Common myeloid progenitor, CD34-positive (primary cell): ENCODE measurements around the gene FXN.
"Not testable (repeated sequence)": the region's sequence is repeated elsewhere in the genome, so short reads cannot be mapped to it uniquely, and the experiment has no call there.

Experiments
- CTCF ChIA-PET: fragments of 350-600 bp; sonication (Branson Sonifier 250); formaldehyde crosslinking; loops from one replicate; lab custom pipeline; 2021; ENCODE audit warnings: antibody characterized with exemption; lab: Charles Lee
- POLR2A ChIA-PET: fragments of 350-600 bp; sonication (Branson Sonifier 250); formaldehyde crosslinking; loops from one replicate; lab custom pipeline; 2021; ENCODE audit warnings: antibody characterized with exemption; lab: Charles Lee
- DNase-seq, 3 donors: peaks; one replicate each; pipeline versions ENCODE4 v3.0.0 to v3.0.0-alpha.2; 2013
- H3K27ac ChIP-seq, 2 experiments: 1 replicate in 1 of 2; 2 replicates in 1 of 2; pipeline ENCODE4 v1.7.0; 2013; ENCODE audit warnings: inconsistent platforms in 2 of 2, low read length in 2 of 2, mild to moderate bottlenecking in 2 of 2, low read depth in 1 of 2, moderate library complexity in 1 of 2; ENCODE audit not compliant: severe bottlenecking in 2 of 2, insufficient read depth in 1 of 2, poor library complexity in 1 of 2
- H3K27me3 ChIP-seq, 5 experiments: replicated peaks in 2 of 5; 1 replicate in 3 of 5; 2 replicates in 2 of 5; pipeline versions ENCODE4 v1.6.1 to v1.7.0; 2013; ENCODE audit warnings: low read length in 4 of 5, mild to moderate bottlenecking in 2 of 5, moderate library complexity in 2 of 5, inconsistent platforms in 1 of 5; ENCODE audit not compliant: insufficient read depth in 5 of 5, control insufficient read depth in 4 of 5
- H3K36me3 ChIP-seq, 4 experiments: 1 replicate in 2 of 4; 2 replicates in 2 of 4; pipeline versions ENCODE4 v1.6.1 to v1.7.0; 2013; ENCODE audit warnings: low read length in 3 of 4, control low read depth in 1 of 4, mild to moderate bottlenecking in 1 of 4; ENCODE audit not compliant: control insufficient read depth in 4 of 4, insufficient read depth in 4 of 4
- H3K4me1 ChIP-seq, 4 experiments: 1 replicate in 3 of 4; 2 replicates in 1 of 4; pipeline versions ENCODE4 v1.6.1 to v1.7.1; 2013; ENCODE audit warnings: low read length in 3 of 4, mild to moderate bottlenecking in 3 of 4, control low read depth in 1 of 4, inconsistent platforms in 1 of 4, moderate library complexity in 1 of 4; ENCODE audit not compliant: control insufficient read depth in 4 of 4, insufficient read depth in 4 of 4; ENCODE audit errors: control extremely low read depth in 1 of 4
- H3K4me3 ChIP-seq, 7 experiments: 1 replicate in 4 of 7; 2 replicates in 3 of 7; pipeline versions ENCODE4 v1.5.1 to v1.7.0; 2013; ENCODE audit warnings: mild to moderate bottlenecking in 7 of 7, low read length in 6 of 7, moderate library complexity in 6 of 7, inconsistent platforms in 2 of 7, low read depth in 2 of 7, control low read depth in 1 of 7; ENCODE audit not compliant: insufficient read depth in 4 of 7, control insufficient read depth in 1 of 7; ENCODE audit errors: extremely low read depth in 1 of 7
- H3K9me3 ChIP-seq, 5 experiments: 1 replicate in 4 of 5; 2 replicates in 1 of 5; pipeline versions ENCODE4 v1.6.1 to v1.7.1; 2013; ENCODE audit warnings: low read length in 4 of 5, mild to moderate bottlenecking in 2 of 5, inconsistent platforms in 1 of 5, low read depth in 1 of 5, moderate library complexity in 1 of 5; ENCODE audit not compliant: control insufficient read depth in 4 of 5, insufficient read depth in 2 of 5; ENCODE audit errors: control extremely low read depth in 1 of 5
- WGBS: methylation state at CpG from one replicate; pipeline ENCODE4 v1.1.5; 2013; ENCODE audit not compliant: insufficient coverage; 5-methylcytosine and 5-hydroxymethylcytosine counted together

The FXN gene

GRCh38 chr9:69112646-69113045, 77.1 kb downstream of the FXN start:
- H3K27me3 ChIP-seq, H3K4me1 ChIP-seq, H3K9me3 ChIP-seq, H3K36me3 ChIP-seq, POLR2A ChIA-PET, H3K27ac ChIP-seq, DNase-seq, H3K4me3 ChIP-seq: not testable (repeated sequence)
- CTCF ChIA-PET = interaction anchor here (0.9 kb wide), 1 partner anchor 37 kb away, joined by 3 read pairs; no protein-coding TSS in a partner anchor
- 100% methylated on average over 12 of the region's 17 CpGs for WGBS

- DNase-seq = no peak
- H3K9me3 ChIP-seq = no peaks in the 10 kb centered on the region
- CTCF ChIA-PET = interaction anchor here (1.3 kb wide), 1 partner anchor 42 kb away, joined by 3 read pairs; no protein-coding TSS in a partner anchor
- no peak overlapping the region for H3K27ac ChIP-seq
- H3K4me1 ChIP-seq = peaks cover 0 to 6% (median 3%) of the 10 kb centered on the region in 4 experiments
- H3K4me3 ChIP-seq = no peak overlapping the region
- no peaks in the 10 kb centered on the region for H3K36me3 ChIP-seq
- WGBS = no CpG with 5 or more reads among the region's 1 CpG
- POLR2A ChIA-PET = no interaction called here
- H3K27me3 ChIP-seq = no peaks in the 10 kb centered on the region
Observed at GRCh38 chr9:69115621-69116020, 80.1 kb downstream of the FXN start.

GRCh38 chr9:69118656-69119055, 83.1 kb downstream of the FXN start:
- ChIA-PET CTCF (interaction anchor here (1.4 kb wide), 1 partner anchor 60 kb away, joined by 3 read pairs; no protein-coding TSS in a partner anchor), POLR2A (interaction anchor here (0.7 kb wide), 1 partner anchor 68 kb away, joined by 3 read pairs; no protein-coding TSS in a partner anchor)
- WGBS = 90% methylated on average over 9 of the region's 11 CpGs
- Histone ChIP-seq H3K27ac (no peak overlapping the region), H3K4me3 (no peak overlapping the region), H3K27me3 (no peaks in the 10 kb centered on the region), H3K4me1 (peaks cover 0 to 25% (median 16%) of the 10 kb centered on the region in 4 experiments), H3K36me3 (no peaks in the 10 kb centered on the region), H3K9me3 (no peaks in the 10 kb centered on the region)
- DNase-seq = no peak

GRCh38 chr9:69120380-69121154, 85.0 kb downstream of the FXN start:
- CTCF ChIA-PET = interaction anchor here (0.8 to 2.4 kb wide), 7 partner anchors 10 to 70 kb away, joined by 3 to 9 read pairs (median 3); no protein-coding TSS in a partner anchor
- Histone ChIP-seq H3K9me3 (no peaks in the 10 kb centered on the region), H3K27me3 (no peaks in the 10 kb centered on the region), H3K36me3 (no peaks in the 10 kb centered on the region), H3K4me3 (peak overlapping the region; percentile 81 to 97 (median 86)), H3K4me1 (peaks cover 0 to 25% (median 16%) of the 10 kb centered on the region in 4 experiments), H3K27ac (no peak overlapping the region)
- DNase-seq = peak in 2 of 3 donors; percentile 6 to 24
- 44% methylated on average over 17 of the region's 27 CpGs for WGBS
- POLR2A ChIA-PET = interaction anchor here (1.0 kb wide), 1 partner anchor 127 kb away, joined by 3 read pairs; no protein-coding TSS in a partner anchor

- 0% methylated on average over 48 of the region's 86 CpGs for WGBS
- peak; percentile 66 to 81 (median 67) for DNase-seq
- no peaks in the 10 kb centered on the region for H3K9me3 ChIP-seq
- ChIA-PET CTCF (interaction anchor here (0.8 to 2.4 kb wide), 24 partner anchors 10 to 101 kb away, joined by 3 to 9 read pairs (median 5); no protein-coding TSS in a partner anchor), POLR2A (interaction anchor here (1.0 kb wide), 1 partner anchor 126 kb away, joined by 3 read pairs; no protein-coding TSS in a partner anchor)
- H3K27ac ChIP-seq = peak overlapping the region; percentile 61 to 79
- H3K4me3 ChIP-seq = peak overlapping the region; percentile 81 to 97 (median 86)
- H3K27me3 ChIP-seq = no peaks in the 10 kb centered on the region
- H3K4me1 ChIP-seq = peaks cover 0 to 25% (median 16%) of the 10 kb centered on the region in 4 experiments
- no peaks in the 10 kb centered on the region for H3K36me3 ChIP-seq
Observed at GRCh38 chr9:69121155-69122081, 85.9 kb downstream of the FXN start.

- peak; percentile 75 to 89 (median 84) for DNase-seq
- Histone ChIP-seq H3K27me3 (no peaks in the 10 kb centered on the region), H3K4me3 (peak overlapping the region; percentile 81 to 97 (median 86)), H3K36me3 (no peaks in the 10 kb centered on the region), H3K27ac (peak overlapping the region; percentile 61 to 79), H3K4me1 (peaks cover 0 to 25% (median 16%) of the 10 kb centered on the region in 4 experiments), H3K9me3 (no peaks in the 10 kb centered on the region)
- ChIA-PET CTCF (interaction anchor here (0.8 to 2.4 kb wide), 21 partner anchors 9 to 102 kb away, joined by 3 to 9 read pairs (median 5); no protein-coding TSS in a partner anchor), POLR2A (interaction anchor here (0.6 to 1.0 kb wide), 3 partner anchors 9 to 70 kb away, joined by 3 to 4 read pairs (median 3); partner anchors contain the start of gene TJP2)
- WGBS = 0% methylated on average over 18 of the region's 28 CpGs
Observed at GRCh38 chr9:69122082-69122548, 86.6 kb downstream of the FXN start.
